ENCODE measurements around the gene OTOGL. TPM values are rescaled to one million over a fixed set of nuclear protein-coding genes. Genes with fewer than 3 reads are reported as not detected.

Gene OTOGL
- total RNA-seq, 4 donors from 2014 or later, result 0.72 to 1.2 (median 0.88) TPM

DNA sequence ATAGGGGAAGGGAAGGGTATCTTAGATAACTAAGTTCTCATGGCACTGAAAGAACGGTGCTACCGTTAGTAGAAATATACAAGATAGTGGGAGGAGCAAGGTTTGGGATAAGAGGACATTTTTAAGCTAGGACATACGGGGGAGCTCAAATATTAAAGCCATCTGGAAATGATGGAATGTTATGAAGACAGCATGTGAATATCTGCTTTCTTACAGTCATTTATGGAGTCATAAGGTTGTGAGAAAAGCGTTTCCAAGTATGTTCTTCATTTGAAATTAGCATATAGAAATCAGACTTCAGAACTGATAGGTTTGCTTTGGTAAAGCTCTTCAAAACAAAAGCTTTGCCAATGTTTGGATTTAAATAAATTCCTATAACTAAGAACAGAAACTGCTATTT is 62.3 kb downstream of the OTOGL start:
- Histone ChIP-seq H3K36me3 (no peaks in the 10 kb centered on the region), H3K27me3 (no peaks in the 10 kb centered on the region), H3K27ac (no peak overlapping the region), H3K4me1 (no peaks in the 10 kb centered on the region), H3K9me3 (no peaks in the 10 kb centered on the region), H3K4me3 (no peak overlapping the region)
- no peak for DNase-seq (ENCODE audit: low spot score in 2 of 2)
- TF ChIP-seq, protein P1, sequence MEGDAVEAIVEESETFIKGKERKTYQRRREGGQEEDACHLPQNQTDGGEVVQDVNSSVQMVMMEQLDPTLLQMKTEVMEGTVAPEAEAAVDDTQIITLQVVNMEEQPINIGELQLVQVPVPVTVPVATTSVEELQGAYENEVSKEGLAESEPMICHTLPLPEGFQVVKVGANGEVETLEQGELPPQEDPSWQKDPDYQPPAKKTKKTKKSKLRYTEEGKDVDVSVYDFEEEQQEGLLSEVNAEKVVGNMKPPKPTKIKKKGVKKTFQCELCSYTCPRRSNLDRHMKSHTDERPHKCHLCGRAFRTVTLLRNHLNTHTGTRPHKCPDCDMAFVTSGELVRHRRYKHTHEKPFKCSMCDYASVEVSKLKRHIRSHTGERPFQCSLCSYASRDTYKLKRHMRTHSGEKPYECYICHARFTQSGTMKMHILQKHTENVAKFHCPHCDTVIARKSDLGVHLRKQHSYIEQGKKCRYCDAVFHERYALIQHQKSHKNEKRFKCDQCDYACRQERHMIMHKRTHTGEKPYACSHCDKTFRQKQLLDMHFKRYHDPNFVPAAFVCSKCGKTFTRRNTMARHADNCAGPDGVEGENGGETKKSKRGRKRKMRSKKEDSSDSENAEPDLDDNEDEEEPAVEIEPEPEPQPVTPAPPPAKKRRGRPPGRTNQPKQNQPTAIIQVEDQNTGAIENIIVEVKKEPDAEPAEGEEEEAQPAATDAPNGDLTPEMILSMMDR (IDR thresholded peaks at IDR 0.05), result no peak
- TF ChIP-seq EP300 (IDR thresholded peaks at IDR 0.05) (no peak), POLR2A (IDR thresholded peaks at IDR 0.05) (no peak), POLR2AphosphoS5 (IDR thresholded peaks at IDR 0.05) (no peak)
- WGBS, result 63% methylated on average over 4 of the region's 4 CpGs

DNA sequence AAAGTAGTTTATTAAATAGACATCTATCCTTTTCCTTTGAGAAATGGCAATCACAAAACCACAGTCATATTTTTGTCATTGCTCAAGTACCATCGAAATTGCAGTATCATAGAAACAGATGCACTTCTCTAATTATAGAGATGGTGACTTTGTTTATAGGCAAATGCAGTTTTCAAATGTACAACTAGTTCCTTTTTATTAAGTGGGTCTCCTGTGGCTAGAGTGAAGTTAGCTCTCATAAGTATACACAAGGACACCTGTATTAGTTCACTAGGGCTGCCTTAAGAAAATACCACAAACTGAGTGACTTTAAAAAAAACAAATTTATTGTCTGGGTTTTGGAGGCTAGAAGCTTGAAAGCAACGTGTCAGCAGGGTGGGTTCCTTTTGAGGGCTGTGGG is 62.8 kb downstream of the OTOGL start:
- Histone ChIP-seq H3K36me3 (no peaks in the 10 kb centered on the region), H3K9me3 (no peaks in the 10 kb centered on the region), H3K27me3 (no peaks in the 10 kb centered on the region), H3K27ac (no peak overlapping the region), H3K4me3 (no peak overlapping the region), H3K4me1 (no peaks in the 10 kb centered on the region)
- DNase-seq (ENCODE audit: low spot score in 2 of 2), result no peak
- WGBS, result 55% methylated on average over 2 of the region's 2 CpGs
- TF ChIP-seq POLR2AphosphoS5 (IDR thresholded peaks at IDR 0.05) (no peak), EP300 (IDR thresholded peaks at IDR 0.05) (no peak), POLR2A (IDR thresholded peaks at IDR 0.05) (no peak)
- TF ChIP-seq, protein P1 (IDR thresholded peaks at IDR 0.05), result no peak

DNA sequence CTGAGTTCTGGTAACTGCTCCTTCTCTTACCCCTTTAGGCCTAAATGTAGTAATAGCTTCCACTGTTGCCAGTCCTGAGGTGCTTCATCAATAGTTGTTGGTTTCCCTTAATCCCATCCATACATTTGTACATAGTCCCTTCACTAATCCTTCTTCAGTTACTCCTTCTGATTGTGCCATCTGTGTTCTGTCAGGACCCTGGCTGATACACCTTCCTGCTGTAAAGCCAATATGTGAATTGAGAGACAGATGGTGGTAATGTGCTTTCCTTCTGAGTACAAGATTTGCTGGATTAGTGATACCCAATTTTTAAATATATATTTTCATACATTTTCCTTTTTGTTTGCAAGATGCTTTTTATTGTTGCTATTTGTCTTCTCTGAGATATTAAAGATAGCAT is 66.4 kb downstream of the OTOGL start:
- H3K4me1 ChIP-seq, result no peaks in the 10 kb centered on the region
- no peak for DNase-seq (ENCODE audit: low spot score in 2 of 2)
- H3K4me3 ChIP-seq, result no peak overlapping the region
- no peak overlapping the region for H3K27ac ChIP-seq
- no peaks in the 10 kb centered on the region for H3K27me3 ChIP-seq
- TF ChIP-seq EP300 (IDR thresholded peaks at IDR 0.05) (no peak), POLR2A (IDR thresholded peaks at IDR 0.05) (no peak), POLR2AphosphoS5 (IDR thresholded peaks at IDR 0.05) (no peak)
- TF ChIP-seq, protein P1 (IDR thresholded peaks at IDR 0.05), result no peak
- no peaks in the 10 kb centered on the region for H3K36me3 ChIP-seq
- H3K9me3 ChIP-seq, result no peaks in the 10 kb centered on the region

DNA sequence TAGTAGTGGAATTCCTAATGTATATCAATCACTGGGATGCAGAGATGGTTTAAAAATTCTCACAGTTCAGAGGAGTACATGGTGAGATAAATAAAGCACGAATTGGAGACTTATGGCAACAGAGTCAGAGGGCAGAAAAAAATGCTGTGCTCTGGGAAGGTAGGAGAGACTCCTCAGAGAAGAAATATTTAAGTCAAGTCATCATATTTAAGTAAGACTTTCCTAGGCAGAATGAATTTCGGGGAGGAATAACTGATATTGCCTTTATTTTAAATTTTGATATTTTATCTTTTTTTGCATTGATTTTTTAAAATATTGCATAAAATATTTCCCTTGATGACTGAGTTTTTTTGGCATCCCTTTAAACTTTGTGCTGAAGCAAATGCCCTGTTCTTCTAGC is 67.4 kb downstream of the OTOGL start:
- TF ChIP-seq EP300 (IDR thresholded peaks at IDR 0.05) (no peak), POLR2AphosphoS5 (IDR thresholded peaks at IDR 0.05) (no peak), POLR2A (IDR thresholded peaks at IDR 0.05) (no peak)
- TF ChIP-seq, protein P1 (IDR thresholded peaks at IDR 0.05), result no peak
- Histone ChIP-seq H3K36me3 (no peaks in the 10 kb centered on the region), H3K9me3 (no peaks in the 10 kb centered on the region), H3K4me1 (no peaks in the 10 kb centered on the region), H3K27me3 (no peaks in the 10 kb centered on the region), H3K4me3 (no peak overlapping the region), H3K27ac (no peak overlapping the region)
- no peak for DNase-seq (ENCODE audit: low spot score in 2 of 2)
- WGBS, result 68% methylated on average over 2 of the region's 2 CpGs

DNA sequence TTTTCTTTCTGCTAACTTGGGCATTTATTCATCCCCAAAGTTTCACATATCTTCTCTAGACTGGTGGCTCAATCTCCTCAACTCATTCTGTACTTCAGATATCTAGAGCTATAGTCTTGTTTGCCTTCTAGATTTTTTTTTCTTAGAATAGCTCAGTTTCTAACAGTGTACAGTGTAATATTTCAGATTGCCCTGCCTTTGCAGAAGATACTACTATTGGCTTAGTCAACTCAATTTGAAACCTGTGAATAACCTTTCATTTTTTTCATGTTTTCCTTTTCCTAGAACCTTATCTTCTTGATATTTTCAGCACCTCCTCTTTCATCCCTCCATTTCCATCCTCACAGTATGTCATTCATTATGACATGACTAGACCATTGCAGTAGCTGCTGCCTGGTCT is 69.6 kb downstream of the OTOGL start:
- H3K27me3 ChIP-seq, result no peaks in the 10 kb centered on the region
- no peak for DNase-seq (ENCODE audit: low spot score in 2 of 2)
- H3K9me3 ChIP-seq, result no peaks in the 10 kb centered on the region
- H3K4me1 ChIP-seq, result no peaks in the 10 kb centered on the region
- no peak overlapping the region for H3K4me3 ChIP-seq
- H3K27ac ChIP-seq, result no peak overlapping the region
- H3K36me3 ChIP-seq, result no peaks in the 10 kb centered on the region
- TF ChIP-seq, protein P1 (IDR thresholded peaks at IDR 0.05), result no peak
- TF ChIP-seq POLR2AphosphoS5 (IDR thresholded peaks at IDR 0.05) (no peak), EP300 (IDR thresholded peaks at IDR 0.05) (no peak), POLR2A (IDR thresholded peaks at IDR 0.05) (no peak)

Measured in suprapubic skin (tissue), 4 donors.